Uterus (tissue), 2 donors: ENCODE data around the gene CASK.

Experiments used
- POLR2A ChIP-seq, 2 donors: fragments of 450-650 bp; IDR thresholded peaks; one replicate each; pipeline ENCODE4 v1.6.1; 2016; ENCODE audit warnings: antibody characterized with exemption in 2 of 2, mild to moderate bottlenecking in 1 of 2, moderate library complexity in 1 of 2
- TF ChIP-seq, protein P1 (sequence below), 4 experiments: fragments of 200-600 bp in 2 of 4; fragments of 450-650 bp in 2 of 4; sonication (generic) in 2 of 4; IDR thresholded peaks; one replicate each; pipeline ENCODE4 v1.5.1; 2016 to 2019; ENCODE audit warnings: antibody characterized with exemption in 4 of 4, mild to moderate bottlenecking in 2 of 4, moderate library complexity in 1 of 4

GRCh38 chrX:41653125-41653524 is 270.2 kb downstream of the CASK start:
- TF ChIP-seq POLR2A (IDR thresholded peaks at IDR 0.05) = no peak
- TF ChIP-seq, protein P1, sequence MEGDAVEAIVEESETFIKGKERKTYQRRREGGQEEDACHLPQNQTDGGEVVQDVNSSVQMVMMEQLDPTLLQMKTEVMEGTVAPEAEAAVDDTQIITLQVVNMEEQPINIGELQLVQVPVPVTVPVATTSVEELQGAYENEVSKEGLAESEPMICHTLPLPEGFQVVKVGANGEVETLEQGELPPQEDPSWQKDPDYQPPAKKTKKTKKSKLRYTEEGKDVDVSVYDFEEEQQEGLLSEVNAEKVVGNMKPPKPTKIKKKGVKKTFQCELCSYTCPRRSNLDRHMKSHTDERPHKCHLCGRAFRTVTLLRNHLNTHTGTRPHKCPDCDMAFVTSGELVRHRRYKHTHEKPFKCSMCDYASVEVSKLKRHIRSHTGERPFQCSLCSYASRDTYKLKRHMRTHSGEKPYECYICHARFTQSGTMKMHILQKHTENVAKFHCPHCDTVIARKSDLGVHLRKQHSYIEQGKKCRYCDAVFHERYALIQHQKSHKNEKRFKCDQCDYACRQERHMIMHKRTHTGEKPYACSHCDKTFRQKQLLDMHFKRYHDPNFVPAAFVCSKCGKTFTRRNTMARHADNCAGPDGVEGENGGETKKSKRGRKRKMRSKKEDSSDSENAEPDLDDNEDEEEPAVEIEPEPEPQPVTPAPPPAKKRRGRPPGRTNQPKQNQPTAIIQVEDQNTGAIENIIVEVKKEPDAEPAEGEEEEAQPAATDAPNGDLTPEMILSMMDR (IDR thresholded peaks at IDR 0.05) = no peak
